Epithelial cell of esophagus (primary cell): ENCODE measurements around the gene TSPAN4.

ENCODE experiments used
- DNase-seq: peaks from one replicate; pipeline ENCODE4 v3.0.0; 2010; ENCODE audit warnings: low read depth
- H3K4me3 ChIP-seq: 2 replicates; pipeline ENCODE4 v1.5.1; 2011; ENCODE audit warnings: mild to moderate bottlenecking, low read length, control low read depth
- CTCF ChIP-seq: IDR thresholded peaks from 2 replicates; pipeline ENCODE4 v1.5.1; 2011; ENCODE audit warnings: low read depth, mild to moderate bottlenecking, low read length, control low read depth, inconsistent platforms; ENCODE audit not compliant: insufficient read depth; ENCODE audit errors: missing control alignments

The TSPAN4 gene

GRCh38 chr11:849104-849824, 6.6 kb downstream of the TSPAN4 start:
- peak overlapping the region; percentile 23 for H3K4me3 ChIP-seq
- no peak for TF ChIP-seq CTCF
- DNase-seq, result no peak

DNA sequence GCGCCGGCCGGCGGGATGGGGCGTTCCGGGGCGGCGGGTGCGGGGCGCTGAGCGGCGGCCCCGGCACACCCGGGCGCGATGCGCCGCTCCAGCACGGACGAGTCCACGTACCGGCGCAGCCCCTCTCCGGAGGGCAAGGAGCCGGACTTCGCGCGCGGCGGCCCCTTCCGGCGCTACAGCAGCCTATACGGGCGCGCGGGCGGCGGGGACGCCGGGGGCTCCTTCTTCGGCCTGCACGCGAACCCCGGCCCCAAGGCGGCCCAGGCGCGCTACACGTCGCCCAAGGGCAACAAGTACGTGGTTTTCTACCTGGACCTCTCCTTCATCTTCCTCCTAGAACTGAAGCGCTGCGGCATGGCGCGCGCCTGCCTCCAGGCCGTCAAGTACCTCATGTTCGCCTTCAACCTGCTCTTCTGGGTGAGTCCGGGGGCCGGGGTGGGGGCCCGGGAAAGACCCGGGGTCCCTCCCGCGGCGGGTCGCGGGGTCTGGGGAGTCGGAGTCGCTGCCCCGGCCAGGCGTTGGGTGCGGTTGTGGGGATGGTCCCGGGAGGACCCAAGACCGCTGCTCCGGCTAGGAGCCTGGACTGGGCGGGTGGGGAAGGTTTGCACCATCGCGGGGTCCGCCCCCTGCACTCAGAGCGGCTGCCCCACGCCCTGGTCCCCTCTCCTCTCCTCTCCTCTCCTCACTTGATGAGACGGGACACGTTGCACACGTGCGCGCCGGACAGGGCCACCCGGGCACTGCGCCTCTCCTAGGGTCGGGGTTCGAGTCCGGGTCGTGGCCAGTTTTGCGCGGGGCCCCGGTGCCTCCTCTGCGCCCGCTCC, 7.5 kb downstream of the TSPAN4 start:
- no peak for DNase-seq
- TF ChIP-seq CTCF, result no peak
- peak overlapping the region; percentile 4 for H3K4me3 ChIP-seq

DNA sequence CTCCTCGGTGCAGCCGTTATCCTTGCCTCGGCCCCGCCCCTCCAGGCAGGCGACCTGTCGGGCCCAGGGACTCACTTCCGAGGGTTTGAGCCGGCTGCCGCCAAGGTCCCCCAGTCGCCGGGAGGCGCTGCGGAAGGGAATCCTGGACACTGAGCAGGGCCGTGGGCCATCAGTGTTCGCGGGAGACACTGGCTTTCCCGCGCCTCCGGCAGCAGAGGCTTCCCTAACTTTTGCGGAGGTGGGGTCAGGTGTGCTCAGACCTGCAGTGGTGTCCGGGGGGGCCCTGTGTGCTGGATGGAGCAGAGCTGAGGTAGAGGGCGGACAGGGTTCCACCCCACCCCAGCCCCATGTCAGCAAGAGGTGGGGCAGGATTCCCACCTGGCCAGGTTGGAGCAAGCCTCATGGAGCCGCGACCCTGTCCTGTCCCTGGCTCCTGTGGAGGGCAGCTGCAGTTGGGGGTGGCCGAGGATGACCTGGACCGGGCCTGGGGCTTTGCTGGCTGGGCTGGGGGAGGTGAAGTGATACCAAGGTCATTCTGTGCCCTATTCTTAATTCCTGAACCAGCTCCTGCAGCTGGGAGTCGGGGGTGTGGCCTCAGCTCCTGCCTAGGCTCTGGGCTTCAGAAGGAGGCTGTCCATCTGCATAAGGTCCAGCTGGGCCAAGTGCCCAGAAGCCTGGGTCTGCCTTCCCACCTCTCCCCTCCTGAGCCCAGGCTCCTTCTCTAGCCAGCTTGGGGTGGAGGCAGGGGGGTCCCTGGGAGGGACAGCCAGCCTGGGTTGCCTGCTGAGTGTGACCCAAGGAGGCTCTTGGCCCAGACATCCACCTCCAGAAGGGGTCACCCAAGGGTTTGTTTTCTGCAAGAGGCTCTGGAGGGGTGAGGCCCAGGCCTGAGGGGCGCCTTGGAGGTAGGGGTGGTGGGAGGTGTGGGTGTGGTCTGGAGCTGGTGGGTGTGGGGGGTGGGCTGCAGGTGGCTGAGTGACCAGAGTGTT, 8.4 kb downstream of the TSPAN4 start:
- DNase-seq, result no peak
- H3K4me3 ChIP-seq, result no peak overlapping the region
- no peak for TF ChIP-seq CTCF

DNA sequence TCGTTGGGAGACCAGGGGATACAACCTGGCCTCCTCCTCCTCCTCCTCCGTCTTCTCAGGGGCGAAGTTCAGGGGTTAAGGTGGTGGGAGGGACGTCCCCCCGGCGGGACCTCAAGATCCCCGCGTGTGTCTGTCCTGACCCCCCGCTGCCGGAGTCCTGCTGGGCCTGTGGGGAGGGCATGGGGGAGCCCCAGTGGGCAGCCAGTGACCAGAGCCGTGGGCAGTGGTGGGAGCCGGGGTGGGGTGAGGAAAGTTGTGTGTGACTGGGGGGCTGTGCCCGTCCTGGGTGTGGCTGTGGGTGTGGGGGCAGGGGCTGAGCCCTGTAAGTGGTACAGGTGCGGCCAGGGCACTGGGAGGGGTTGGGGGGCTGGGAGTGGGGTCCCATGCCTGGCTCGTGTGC, 10.1 kb downstream of the TSPAN4 start:
- no peak for DNase-seq
- no peak overlapping the region for H3K4me3 ChIP-seq
- no peak for TF ChIP-seq CTCF

DNA sequence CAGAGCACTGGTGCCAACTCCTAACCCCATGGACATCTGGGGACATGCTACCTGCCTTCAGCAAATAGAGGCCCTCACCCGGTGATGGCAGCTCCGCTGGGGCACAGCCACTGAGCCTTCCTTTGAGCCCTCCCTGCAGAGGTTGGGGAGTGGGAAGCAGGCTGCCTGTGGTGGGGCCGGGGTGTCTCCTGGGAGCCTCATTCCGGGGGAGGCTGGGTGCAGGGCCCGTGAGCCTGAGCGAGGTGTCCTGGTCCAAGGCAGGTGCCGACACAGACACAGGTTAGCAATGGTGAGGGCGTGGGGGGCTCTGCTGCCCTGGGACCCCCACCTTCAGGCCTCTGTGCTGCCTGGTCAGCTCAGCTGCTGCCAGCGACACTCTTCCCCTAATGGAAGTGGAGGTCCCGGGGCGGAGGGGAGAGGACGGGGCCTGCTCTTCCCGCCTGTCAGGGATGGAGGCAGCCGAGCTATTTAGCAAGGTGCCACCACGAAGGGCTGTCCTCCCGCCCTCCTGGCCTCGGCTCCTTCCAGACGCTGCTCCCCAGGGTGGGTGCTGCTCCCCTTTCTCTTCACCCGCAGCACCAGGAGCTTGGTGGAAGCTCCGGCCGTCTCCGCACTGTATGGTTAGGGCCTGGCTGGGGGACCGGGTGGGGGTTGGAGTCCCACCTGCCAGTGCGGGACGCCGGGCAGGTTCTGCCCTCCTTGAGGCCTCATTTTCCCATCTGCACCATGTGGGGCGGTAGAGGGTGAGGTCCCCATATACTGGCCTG, 11.2 kb downstream of the TSPAN4 start:
- no peak for TF ChIP-seq CTCF
- DNase-seq, result no peak
- no peak overlapping the region for H3K4me3 ChIP-seq
